D721Med (cell line): ENCODE results near the gene SLFNL1.

Experiments used
- DNase-seq: peaks from one replicate; pipeline ENCODE4 v3.0.0; 2011; ENCODE audit warnings: low spot score; ENCODE audit not compliant: insufficient read length
- FAIRE-seq: peaks from 2 replicates; lab custom pipeline; 2011; peaks lifted over from hg19 to GRCh38; lab: Jason Lieb, UNC
- CTCF ChIP-seq: IDR thresholded peaks from 2 replicates; pipeline ENCODE4 v1.5.1; 2012; ENCODE audit warnings: mild to moderate bottlenecking, control low read depth; ENCODE audit not compliant: insufficient read depth; ENCODE audit errors: missing control alignments

The SLFNL1 gene

GRCh38 chr1:41028034-41028642 is 6.6 kb upstream of the SLFNL1 start:
- no peak for TF ChIP-seq CTCF
- no peak for FAIRE-seq
- no peak for DNase-seq

- no peak for TF ChIP-seq CTCF
- no peak for FAIRE-seq
- no peak for DNase-seq
Measured at GRCh38 chr1:41025979-41026819, 4.7 kb upstream of the SLFNL1 start.

- TF ChIP-seq CTCF = no peak
- FAIRE-seq = no peak
Measured at GRCh38 chr1:41024953-41025352, 3.4 kb upstream of the SLFNL1 start.

GRCh38 chr1:41023279-41023990 is 1.9 kb upstream of the SLFNL1 start:
- FAIRE-seq (no peak), DNase-seq (no peak)
- TF ChIP-seq CTCF = no peak

More at GRCh38 chr1:41024953-41025352, 3.4 kb upstream of the SLFNL1 start:
- DNase-seq = no peak

- no peak for TF ChIP-seq CTCF
- FAIRE-seq (no peak), DNase-seq (no peak)
Measured at GRCh38 chr1:41022424-41022823, 899 bp upstream of the SLFNL1 start.

GRCh38 chr1:41020654-41021053 is 871 bp downstream of the SLFNL1 start:
- FAIRE-seq (no peak), DNase-seq (no peak)
- no peak for TF ChIP-seq CTCF
